ENCODE data around the gene HOXB8.
A peak's percentile ranks its signal among the peaks of the same experiment; 100 is the strongest.

The HOXB8 gene

GRCh38 chr17:48610282-48611211 is 4.5 kb downstream of the HOXB8 start, which contains the start of gene HOXB7:
Gene HOXB7, minus strand, starts transcription at chr17:48611017. Its CDS starts 99 bp downstream, at chr17:48610918.
- DNase-seq, result no peak

- DNase-seq, result no peak
Observed at GRCh38 chr17:48609759-48610281, 5.3 kb downstream of the HOXB8 start.

- no peak for DNase-seq
Observed at GRCh38 chr17:48609033-48609432, 6.1 kb downstream of the HOXB8 start.

- no peak for DNase-seq
Observed at GRCh38 chr17:48608494-48608834, 6.6 kb downstream of the HOXB8 start.

- no peak for DNase-seq
Observed at GRCh38 chr17:48606892-48607614, 8.0 kb downstream of the HOXB8 start.

- DNase-seq, result no peak
Observed at GRCh38 chr17:48605991-48606891, 8.9 kb downstream of the HOXB8 start.

- DNase-seq, result no peak
Observed at GRCh38 chr17:48605409-48605919, 9.6 kb downstream of the HOXB8 start.

GRCh38 chr17:48604770-48605329 is 10.2 kb downstream of the HOXB8 start, which contains the start of gene HOXB6:
Gene HOXB6, minus strand, starts transcription at chr17:48604986. Its CDS starts 6,836 bp downstream, at chr17:48598150.
- DNase-seq, result no peak

- DNase-seq, result no peak
Observed at GRCh38 chr17:48603959-48604769, 10.9 kb downstream of the HOXB8 start.

- no peak for DNase-seq
Observed at GRCh38 chr17:48601539-48602425, 13.3 kb downstream of the HOXB8 start.

GRCh38 chr17:48601207-48601538 is 13.9 kb downstream of the HOXB8 start:
- no peak for DNase-seq

- no peak for DNase-seq
Observed at GRCh38 chr17:48600244-48601098, 14.6 kb downstream of the HOXB8 start.

GRCh38 chr17:48599354-48599753 is 15.7 kb downstream of the HOXB8 start:
- DNase-seq, result no peak

GRCh38 chr17:48598736-48599135 is 16.4 kb downstream of the HOXB8 start:
- no peak for DNase-seq

GRCh38 chr17:48597778-48598631 is 17.1 kb downstream of the HOXB8 start:
- DNase-seq, result peak; percentile 42

GRCh38 chr17:48597528-48597777 is 17.6 kb downstream of the HOXB8 start:
- no peak for DNase-seq

- DNase-seq, result no peak
Observed at GRCh38 chr17:48596735-48597527, 18.2 kb downstream of the HOXB8 start.

Data from central memory CD4-positive, alpha-beta T cell (primary cell).